ENCODE results near the gene ASCC1.

Gene ASCC1

GRCh38 chr10:72114706-72115450 is 101.2 kb downstream of the ASCC1 start:
- peak overlapping the region; percentile 51 for H3K27ac ChIP-seq
- TF ChIP-seq CTCF (conservative IDR thresholded peaks at IDR 0.05): no peak

- no peak overlapping the region for H3K27ac ChIP-seq
- no peak for TF ChIP-seq CTCF (conservative IDR thresholded peaks at IDR 0.05)
Measured at GRCh38 chr10:72110673-72111401, 105.2 kb downstream of the ASCC1 start.

- peak overlapping the region; percentile 26 for H3K27ac ChIP-seq
- no peak for TF ChIP-seq CTCF (conservative IDR thresholded peaks at IDR 0.05)
Measured at GRCh38 chr10:72109636-72110157, 106.4 kb downstream of the ASCC1 start.

GRCh38 chr10:72108830-72109635 is 107.0 kb downstream of the ASCC1 start:
- H3K27ac ChIP-seq: peak overlapping the region; percentile 26
- TF ChIP-seq CTCF (conservative IDR thresholded peaks at IDR 0.05): no peak

GRCh38 chr10:72108004-72108370 is 108.1 kb downstream of the ASCC1 start:
- H3K27ac ChIP-seq: peak overlapping the region; percentile 26; the same call in 1 of the 2 replicates

- no peak overlapping the region for H3K27ac ChIP-seq
- TF ChIP-seq CTCF (conservative IDR thresholded peaks at IDR 0.05): no peak
Measured at GRCh38 chr10:72107325-72108003, 108.6 kb downstream of the ASCC1 start.

- TF ChIP-seq CTCF (conservative IDR thresholded peaks at IDR 0.05): no peak
- H3K27ac ChIP-seq: no peak overlapping the region
Measured at GRCh38 chr10:72106896-72107295, 109.2 kb downstream of the ASCC1 start.
